H9 (cell line): Measurements from ENCODE around the gene RTP2. TPM values are rescaled to one million over a fixed set of nuclear protein-coding genes. Genes with fewer than 3 reads are reported as not detected.

Source experiments
- DNase-seq: peaks from one replicate; pipeline ENCODE4 v3.0.0-alpha.2; 2017
- H2AFZ ChIP-seq: one replicate; pipeline ENCODE4 v1.6.1; 2013; ENCODE audit warnings: mild to moderate bottlenecking, low read length, control low read depth, moderate library complexity
- H2AK5ac ChIP-seq: 2 replicates; pipeline ENCODE4 v1.6.1; 2013; ENCODE audit warnings: low read length, control low read depth, mixed read lengths; ENCODE audit not compliant: insufficient read length
- H2BK120ac ChIP-seq: one replicate; pipeline ENCODE4 v1.6.1; 2013; ENCODE audit warnings: low read depth, mild to moderate bottlenecking, low read length, control low read depth, inconsistent platforms; ENCODE audit not compliant: poor library complexity, severe bottlenecking
- H2BK12ac ChIP-seq: 2 replicates; pipeline ENCODE4 v1.6.1; 2013; ENCODE audit warnings: low read length, control low read depth, mixed read lengths, low read depth; ENCODE audit not compliant: insufficient read length
- H2BK15ac ChIP-seq: 2 replicates; pipeline ENCODE4 v1.6.1; 2013; ENCODE audit warnings: low read depth, low read length, control low read depth
- H2BK20ac ChIP-seq: one replicate; pipeline ENCODE4 v1.6.1; 2013; ENCODE audit warnings: low read depth, mild to moderate bottlenecking, low read length, control low read depth, inconsistent platforms; ENCODE audit not compliant: poor library complexity, severe bottlenecking
- H2BK5ac ChIP-seq: 2 replicates; pipeline ENCODE4 v1.6.1; 2013; ENCODE audit warnings: low read length, control low read depth, mixed read lengths; ENCODE audit not compliant: insufficient read length
- H3K14ac ChIP-seq: 2 replicates; pipeline ENCODE4 v1.6.1; 2013; ENCODE audit warnings: low read length, control low read depth; ENCODE audit not compliant: insufficient read depth
- H3K18ac ChIP-seq: 2 replicates; pipeline ENCODE4 v1.6.1; 2013; ENCODE audit warnings: low read depth, mild to moderate bottlenecking, mixed read lengths, low read length, control low read depth; ENCODE audit not compliant: insufficient read length
- H3K23ac ChIP-seq: 2 replicates; pipeline ENCODE4 v1.6.1; 2013; ENCODE audit warnings: low read length, control low read depth, mixed read lengths, low read depth; ENCODE audit not compliant: insufficient read length
- H3K23me2 ChIP-seq: 2 replicates; pipeline ENCODE4 v1.6.1; 2013; ENCODE audit warnings: low read depth, mild to moderate bottlenecking, mixed read lengths, low read length, control low read depth; ENCODE audit not compliant: insufficient read length, poor library complexity, severe bottlenecking
- H3K27ac ChIP-seq: 2 replicates; pipeline ENCODE4 v1.5.1; 2013; ENCODE audit warnings: low read length, control low read depth, mixed read lengths, low read depth; ENCODE audit not compliant: insufficient read length
- H3K27me3 ChIP-seq: 2 replicates; pipeline ENCODE4 v1.6.1; 2013; ENCODE audit warnings: low read length, control low read depth, inconsistent platforms; ENCODE audit not compliant: insufficient read depth
- H3K4ac ChIP-seq: 2 replicates; pipeline ENCODE4 v1.6.1; 2013; ENCODE audit warnings: low read depth, mild to moderate bottlenecking, control low read depth, inconsistent platforms, low read length, moderate library complexity
- H3K4me1 ChIP-seq: 2 replicates; pipeline ENCODE4 v1.6.1; 2013; ENCODE audit warnings: low read length, control low read depth, inconsistent platforms; ENCODE audit not compliant: insufficient read depth
- H3K4me2 ChIP-seq: 2 replicates; pipeline ENCODE4 v1.6.1; 2013; ENCODE audit warnings: low read length, control low read depth, mixed read lengths; ENCODE audit not compliant: insufficient read length, insufficient read depth
- H3K56ac ChIP-seq: 2 replicates; pipeline ENCODE4 v1.6.1; 2013; ENCODE audit warnings: low read depth, mild to moderate bottlenecking, mixed read lengths, low read length, control low read depth; ENCODE audit not compliant: insufficient read length
- H3K79me1 ChIP-seq: 2 replicates; pipeline ENCODE4 v1.6.1; 2013; ENCODE audit warnings: low read depth, mild to moderate bottlenecking, moderate library complexity, low read length, control low read depth, inconsistent platforms; ENCODE audit not compliant: insufficient read depth, poor library complexity, severe bottlenecking
- H3K79me2 ChIP-seq: 2 replicates; pipeline ENCODE4 v1.6.1; 2013; ENCODE audit warnings: low read length, control low read depth, inconsistent platforms; ENCODE audit not compliant: insufficient read depth
- H3K9ac ChIP-seq: 2 replicates; pipeline ENCODE4 v1.6.1; 2013; ENCODE audit warnings: low read length, control low read depth, mixed read lengths; ENCODE audit not compliant: insufficient read length; ENCODE audit errors: extremely low read depth
- H3K9me3 ChIP-seq: one replicate; pipeline ENCODE4 v1.6.1; 2013; ENCODE audit warnings: low read depth, low read length, inconsistent platforms; ENCODE audit not compliant: control insufficient read depth
- H3T11ph ChIP-seq: one replicate; pipeline ENCODE4 v1.6.1; 2013; ENCODE audit warnings: mild to moderate bottlenecking, low read length, control low read depth, inconsistent platforms
- H4K20me1 ChIP-seq: one replicate; pipeline ENCODE4 v1.6.1; 2013; ENCODE audit not compliant: control insufficient read depth, insufficient read length, insufficient read depth
- H4K5ac ChIP-seq: 2 replicates; pipeline ENCODE4 v1.6.1; 2013; ENCODE audit warnings: low read depth, mild to moderate bottlenecking, mixed read lengths, low read length, control low read depth; ENCODE audit not compliant: insufficient read length
- H4K8ac ChIP-seq: replicated peaks from 2 replicates; pipeline ENCODE4 v1.6.1; 2013; ENCODE audit warnings: low read length, control low read depth, mixed read lengths, low read depth; ENCODE audit not compliant: insufficient read length
- H4K91ac ChIP-seq: 2 replicates; pipeline ENCODE4 v1.6.1; 2013; ENCODE audit warnings: low read depth, mild to moderate bottlenecking, moderate library complexity, mixed read lengths, low read length, control low read depth; ENCODE audit not compliant: insufficient read length
- H3K27ac Mint-ChIP-seq, 3 experiments: 2 replicates in 2 of 3; 3 replicates in 1 of 3; pipeline ENCODE4 v1.8.0; 2020 to 2021; ENCODE audit warnings: mixed read lengths in 3 of 3, mild to moderate bottlenecking in 1 of 3, moderate library complexity in 1 of 3
- H3K27me3 Mint-ChIP-seq: 2 replicates; pipeline ENCODE4 v1.8.0; 2021; ENCODE audit warnings: low read depth, mild to moderate bottlenecking, moderate library complexity, mixed read lengths
- H3K36me3 Mint-ChIP-seq, 3 experiments: 2 replicates in 2 of 3; 3 replicates in 1 of 3; pipeline ENCODE4 v1.8.0; 2020 to 2021; ENCODE audit warnings: low read depth in 3 of 3, mixed read lengths in 3 of 3; ENCODE audit not compliant: insufficient read depth in 1 of 3
- H3K4me1 Mint-ChIP-seq, 2 experiments: 2 replicates each; pipeline ENCODE4 v1.8.0; 2020; ENCODE audit warnings: mixed read lengths in 2 of 2
- H3K4me3 Mint-ChIP-seq, 2 experiments: 2 replicates in 1 of 2; 3 replicates in 1 of 2; pipeline ENCODE4 v1.8.0; 2020 to 2021; ENCODE audit warnings: mild to moderate bottlenecking in 2 of 2, mixed read lengths in 2 of 2, moderate library complexity in 1 of 2
- H3K9me3 Mint-ChIP-seq, 2 experiments: 2 replicates in 1 of 2; 3 replicates in 1 of 2; pipeline ENCODE4 v1.8.0; 2020; ENCODE audit warnings: mild to moderate bottlenecking in 2 of 2, mixed read lengths in 2 of 2, moderate library complexity in 1 of 2
- CTCF ChIP-seq: fragments of 200-600 bp; sonication (generic); conservative IDR thresholded peaks from 3 replicates; pipeline ENCODE4 v1.8.0; 2021; ENCODE audit warnings: antibody characterized with exemption, mild to moderate bottlenecking
- WGBS: extraction: QIAGEN DNeasy Blood & Tissue Kit; methylation state at CpG from one replicate; pipeline ENCODE4 v1.1.7; 2013; ENCODE audit warnings: missing lambda C conversion rate, low lambda C conversion rate, mixed read lengths; ENCODE audit not compliant: insufficient read length; ENCODE audit errors: extremely low coverage; 5-methylcytosine and 5-hydroxymethylcytosine counted together
- total RNA-seq: library from RNA; stranded (reverse); gene quantifications from 2 replicates; pipeline ENCODE4 v1.2.1, GENCODE V29; 2021

RTP2 gene
- total RNA-seq, 1 experiment from 2014 or later: not detected

GRCh38 chr3:187693431-187693830 is 8.9 kb downstream of the RTP2 start:
- no peak for DNase-seq

More at GRCh38 chr3:187693431-187693830, 8.9 kb downstream of the RTP2 start:
- H3K27me3 ChIP-seq: no peaks in the 10 kb centered on the region
- H3K9me3 Mint-ChIP-seq: no peaks in the 10 kb centered on the region; a peak in 2 of 5 replicates
- peaks cover 15% of the 10 kb centered on the region for H3K27me3 Mint-ChIP-seq
- no peak overlapping the region for H4K8ac ChIP-seq
- no peak overlapping the region for H2BK15ac ChIP-seq
- no peak overlapping the region for H3K27ac ChIP-seq
- H2AK5ac ChIP-seq: no peak overlapping the region
- no peak overlapping the region for H3K18ac ChIP-seq
- H3K4me1 Mint-ChIP-seq: no peaks in the 10 kb centered on the region; a peak in 1 of 4 replicates
- TF ChIP-seq CTCF: no peak
- H3K14ac ChIP-seq: no peak overlapping the region
- H2BK5ac ChIP-seq: no peak overlapping the region
- no peak overlapping the region for H3K4me2 ChIP-seq
- no peak overlapping the region for H3K23ac ChIP-seq
- H3K79me1 ChIP-seq: no peaks in the 10 kb centered on the region
- no peak overlapping the region for H3K4me3 Mint-ChIP-seq
- H2AFZ ChIP-seq: no peak overlapping the region
- no peak overlapping the region for H3K4ac ChIP-seq
- no peak overlapping the region for H4K5ac ChIP-seq
- H3T11ph ChIP-seq: no peak overlapping the region
- H3K4me1 ChIP-seq: no peaks in the 10 kb centered on the region
- no peaks in the 10 kb centered on the region for H3K36me3 Mint-ChIP-seq
- no peak overlapping the region for H2BK12ac ChIP-seq
- no peak overlapping the region for H2BK20ac ChIP-seq
- no peak overlapping the region for H3K27ac Mint-ChIP-seq
- H2BK120ac ChIP-seq: no peak overlapping the region
- no peak overlapping the region for H4K91ac ChIP-seq
- no peak overlapping the region for H3K9ac ChIP-seq
- no CpG with 5 or more reads among the region's 1 CpG for WGBS
- H3K9me3 ChIP-seq: no peaks in the 10 kb centered on the region
- H3K79me2 ChIP-seq: no peaks in the 10 kb centered on the region
- H3K23me2 ChIP-seq: no peaks in the 10 kb centered on the region
- H4K20me1 ChIP-seq: no peaks in the 10 kb centered on the region
- H3K56ac ChIP-seq: no peak overlapping the region
